CD4-positive, alpha-beta T cell treated with Interferon gamma for 1 hour (primary cell): ENCODE measurements around the gene IL10RB.
A peak's percentile ranks its signal among the peaks of the same experiment; 100 is the strongest.

Source experiments
- DNase-seq: peaks from one replicate; pipeline ENCODE4 v3.0.0-alpha.2; 2020

The IL10RB gene

GRCh38 chr21:33268393-33268736 is 2.2 kb downstream of the IL10RB start:
- no peak for DNase-seq

GRCh38 chr21:33268737-33269441 is 2.7 kb downstream of the IL10RB start:
- peak; percentile 41 for DNase-seq

GRCh38 chr21:33270986-33271385 is 4.8 kb downstream of the IL10RB start:
- no peak for DNase-seq

- no peak for DNase-seq
Observed at GRCh38 chr21:33273044-33273443, 6.9 kb downstream of the IL10RB start.

GRCh38 chr21:33278721-33279120 is 12.6 kb downstream of the IL10RB start:
- no peak for DNase-seq

- DNase-seq = no peak
Observed at GRCh38 chr21:33279330-33279820, 13.2 kb downstream of the IL10RB start.

- DNase-seq = no peak
Observed at GRCh38 chr21:33281096-33281652, 15.0 kb downstream of the IL10RB start.

GRCh38 chr21:33283203-33283602 is 17.0 kb downstream of the IL10RB start:
- DNase-seq = no peak

GRCh38 chr21:33286076-33286475 is 19.9 kb downstream of the IL10RB start:
- no peak for DNase-seq

GRCh38 chr21:33286600-33287456 is 20.7 kb downstream of the IL10RB start:
- DNase-seq = no peak

- no peak for DNase-seq
Observed at GRCh38 chr21:33289199-33289819, 23.1 kb downstream of the IL10RB start.

- DNase-seq = no peak
Observed at GRCh38 chr21:33290441-33290840, 24.3 kb downstream of the IL10RB start.

GRCh38 chr21:33291686-33292085 is 25.5 kb downstream of the IL10RB start:
- DNase-seq = no peak

GRCh38 chr21:33292724-33293123 is 26.6 kb downstream of the IL10RB start:
- no peak for DNase-seq

- DNase-seq = no peak
Observed at GRCh38 chr21:33293136-33293535, 27.0 kb downstream of the IL10RB start.

- DNase-seq = no peak
Observed at GRCh38 chr21:33293811-33294216, 27.6 kb downstream of the IL10RB start.

GRCh38 chr21:33296156-33296555 is 30.0 kb downstream of the IL10RB start:
- DNase-seq = peak; percentile 69

GRCh38 chr21:33299181-33299752 is 33.1 kb downstream of the IL10RB start:
- DNase-seq = peak; percentile 60

GRCh38 chr21:33300701-33301631 is 34.8 kb downstream of the IL10RB start:
- DNase-seq = peak; percentile 66

GRCh38 chr21:33301632-33302002 is 35.5 kb downstream of the IL10RB start:
- DNase-seq = no peak

GRCh38 chr21:33302055-33302454 is 35.9 kb downstream of the IL10RB start:
- DNase-seq = peak; percentile 37

GRCh38 chr21:33302796-33303195 is 36.6 kb downstream of the IL10RB start:
- DNase-seq = no peak
